Measurements from ENCODE around the gene TJP1. TPM values are rescaled to one million over a fixed set of nuclear protein-coding genes. Genes with fewer than 3 reads are reported as not detected.

TJP1 gene
- total RNA-seq, 1 donor from 2014 or later: 148 TPM

DNA sequence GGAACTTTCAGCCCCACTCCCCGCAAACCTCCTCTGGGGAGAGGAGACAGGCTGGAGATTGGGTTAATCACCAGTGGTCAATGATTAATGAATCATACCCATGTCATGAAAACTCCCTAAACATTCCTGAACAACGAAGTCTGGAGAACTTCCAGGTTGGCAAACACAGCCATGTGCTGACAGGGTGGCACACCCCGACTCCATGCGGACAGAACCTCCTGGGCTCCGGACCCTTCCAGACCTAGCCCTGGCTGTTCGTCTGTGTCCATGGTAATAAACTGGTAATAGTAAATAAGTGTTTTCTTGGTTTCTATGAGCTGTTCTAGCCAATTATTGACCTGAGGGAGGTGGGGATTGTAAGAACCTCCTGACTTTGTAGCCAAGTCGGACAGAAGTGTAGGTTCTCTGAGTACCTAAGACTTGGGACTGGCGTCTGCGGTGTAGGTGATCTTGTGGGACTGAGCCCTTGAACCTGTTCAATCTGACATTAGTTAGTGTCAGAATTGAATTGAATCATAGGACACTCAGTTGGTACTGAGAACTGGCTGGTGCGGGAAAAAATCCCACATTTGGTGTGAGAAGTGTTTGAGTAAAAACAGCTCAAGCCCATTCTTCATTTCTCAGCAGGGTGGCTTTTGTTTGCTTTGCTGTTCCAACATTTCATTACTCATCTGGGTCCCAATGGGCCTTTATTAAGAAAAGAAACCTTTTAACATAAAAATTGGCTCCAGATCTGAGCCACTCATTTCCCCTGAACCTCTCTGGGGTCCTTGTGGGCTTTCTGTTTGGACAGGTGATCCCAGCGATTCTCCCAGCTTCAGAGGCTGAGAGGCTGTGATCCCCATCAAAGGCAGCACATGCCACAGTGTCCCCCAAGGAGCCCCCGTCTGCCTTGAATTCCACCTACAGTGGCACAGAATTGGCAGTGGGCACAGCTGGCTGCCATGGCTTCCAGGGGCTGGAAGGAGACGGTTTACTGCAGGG lies 151.0 kb downstream of the TJP1 start:
- Histone ChIP-seq H3K4me3 (ENCODE audit: low read depth, low read length) (no peak overlapping the region), H3K36me3 (ENCODE audit: control insufficient read depth, insufficient read depth, low read length) (no peaks in the 10 kb centered on the region), H3K27me3 (ENCODE audit: control insufficient read depth, insufficient read depth, low read length) (no peaks in the 10 kb centered on the region)
- peak; percentile 88 for DNase-seq (ENCODE audit: low read depth)
- TF ChIP-seq, protein P1, sequence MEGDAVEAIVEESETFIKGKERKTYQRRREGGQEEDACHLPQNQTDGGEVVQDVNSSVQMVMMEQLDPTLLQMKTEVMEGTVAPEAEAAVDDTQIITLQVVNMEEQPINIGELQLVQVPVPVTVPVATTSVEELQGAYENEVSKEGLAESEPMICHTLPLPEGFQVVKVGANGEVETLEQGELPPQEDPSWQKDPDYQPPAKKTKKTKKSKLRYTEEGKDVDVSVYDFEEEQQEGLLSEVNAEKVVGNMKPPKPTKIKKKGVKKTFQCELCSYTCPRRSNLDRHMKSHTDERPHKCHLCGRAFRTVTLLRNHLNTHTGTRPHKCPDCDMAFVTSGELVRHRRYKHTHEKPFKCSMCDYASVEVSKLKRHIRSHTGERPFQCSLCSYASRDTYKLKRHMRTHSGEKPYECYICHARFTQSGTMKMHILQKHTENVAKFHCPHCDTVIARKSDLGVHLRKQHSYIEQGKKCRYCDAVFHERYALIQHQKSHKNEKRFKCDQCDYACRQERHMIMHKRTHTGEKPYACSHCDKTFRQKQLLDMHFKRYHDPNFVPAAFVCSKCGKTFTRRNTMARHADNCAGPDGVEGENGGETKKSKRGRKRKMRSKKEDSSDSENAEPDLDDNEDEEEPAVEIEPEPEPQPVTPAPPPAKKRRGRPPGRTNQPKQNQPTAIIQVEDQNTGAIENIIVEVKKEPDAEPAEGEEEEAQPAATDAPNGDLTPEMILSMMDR (IDR thresholded peaks at IDR 0.05; ENCODE audit: insufficient read depth, low read length, poor library complexity, severe bottlenecking): no peak

DNA sequence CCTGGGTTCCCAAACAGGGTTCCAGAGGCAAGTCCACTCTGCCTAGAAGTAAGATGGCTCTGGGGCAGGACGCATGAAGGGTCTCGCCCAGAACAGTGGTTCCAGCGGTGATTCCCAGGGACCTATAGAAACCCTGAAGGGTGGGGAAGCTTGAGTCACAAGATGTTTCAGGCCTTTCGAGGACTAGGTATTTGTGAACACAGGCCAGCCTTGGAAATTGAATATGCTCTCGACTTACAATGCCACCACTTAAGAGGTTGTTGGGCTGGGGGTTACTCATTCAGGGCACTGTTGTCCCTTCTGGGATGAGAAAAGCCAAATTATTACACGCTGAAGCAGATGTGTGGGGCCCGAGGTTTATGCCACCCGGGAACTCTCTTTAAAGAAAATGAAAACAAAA lies 152.0 kb downstream of the TJP1 start:
- no peak for DNase-seq (ENCODE audit: low read depth)
- Histone ChIP-seq H3K4me3 (ENCODE audit: low read depth, low read length) (no peak overlapping the region), H3K36me3 (ENCODE audit: control insufficient read depth, insufficient read depth, low read length) (no peaks in the 10 kb centered on the region), H3K27me3 (ENCODE audit: control insufficient read depth, insufficient read depth, low read length) (no peaks in the 10 kb centered on the region)
- TF ChIP-seq, protein P1 (IDR thresholded peaks at IDR 0.05; ENCODE audit: insufficient read depth, low read length, poor library complexity, severe bottlenecking): no peak

- DNase-seq (ENCODE audit: low read depth): no peak
- no peaks in the 10 kb centered on the region for H3K36me3 ChIP-seq (ENCODE audit: control insufficient read depth, insufficient read depth, low read length)
- H3K4me3 ChIP-seq (ENCODE audit: low read depth, low read length): no peak overlapping the region
- TF ChIP-seq, protein P1 (IDR thresholded peaks at IDR 0.05; ENCODE audit: insufficient read depth, low read length, poor library complexity, severe bottlenecking): no peak
- H3K27me3 ChIP-seq (ENCODE audit: control insufficient read depth, insufficient read depth, low read length): no peaks in the 10 kb centered on the region
Measured at GRCh38 chr15:29669823-29670222, 152.4 kb downstream of the TJP1 start.

DNA sequence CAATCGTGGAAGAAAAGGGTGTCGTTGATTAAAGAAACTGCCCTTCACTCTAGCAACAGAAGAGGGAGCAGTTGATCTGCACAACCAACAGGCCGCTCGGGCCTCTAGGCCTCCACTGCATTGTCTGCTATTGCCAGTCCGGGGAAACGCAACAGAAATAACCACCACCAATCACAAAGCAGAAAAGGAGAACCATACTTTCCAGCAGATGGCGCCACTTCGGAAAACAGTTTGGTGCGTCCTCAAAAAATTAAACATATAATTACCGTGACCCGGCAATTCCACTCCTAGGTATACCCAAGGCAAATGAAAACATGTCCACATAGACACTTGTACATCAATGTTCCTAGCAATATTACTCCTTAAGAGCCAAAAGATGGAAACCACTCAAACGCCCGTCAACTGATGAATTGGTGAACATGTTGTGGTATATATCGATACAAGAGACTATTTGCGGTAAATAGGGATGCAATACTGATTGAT lies 154.1 kb downstream of the TJP1 start:
- H3K36me3 ChIP-seq (ENCODE audit: control insufficient read depth, insufficient read depth, low read length): no peaks in the 10 kb centered on the region
- no peaks in the 10 kb centered on the region for H3K27me3 ChIP-seq (ENCODE audit: control insufficient read depth, insufficient read depth, low read length)
- TF ChIP-seq, protein P1 (IDR thresholded peaks at IDR 0.05; ENCODE audit: insufficient read depth, low read length, poor library complexity, severe bottlenecking): peak; percentile 79
- peak; percentile 63 for DNase-seq (ENCODE audit: low read depth)
- H3K4me3 ChIP-seq (ENCODE audit: low read depth, low read length): no peak overlapping the region

DNA sequence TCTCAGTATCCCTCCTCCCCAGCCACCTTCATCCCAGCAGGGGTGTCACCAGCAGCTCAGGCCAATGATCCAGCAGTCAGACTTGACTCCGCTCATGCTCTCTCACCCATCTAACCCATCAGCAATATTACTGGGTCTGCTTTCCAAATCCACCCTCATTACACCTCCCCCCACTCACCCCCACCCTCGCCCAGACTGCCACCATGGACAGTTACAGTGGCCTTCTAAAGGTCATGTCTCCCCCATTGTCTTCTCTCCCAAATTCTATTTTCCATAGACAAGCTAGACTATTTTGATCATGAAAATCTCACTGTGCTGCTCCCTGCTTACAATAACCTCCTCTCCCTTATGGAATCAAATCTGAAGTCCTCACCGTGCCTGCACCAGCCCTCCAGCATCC lies 156.0 kb downstream of the TJP1 start:
- no peaks in the 10 kb centered on the region for H3K36me3 ChIP-seq (ENCODE audit: control insufficient read depth, insufficient read depth, low read length)
- H3K4me3 ChIP-seq (ENCODE audit: low read depth, low read length): no peak overlapping the region
- DNase-seq (ENCODE audit: low read depth): no peak
- no peaks in the 10 kb centered on the region for H3K27me3 ChIP-seq (ENCODE audit: control insufficient read depth, insufficient read depth, low read length)
- TF ChIP-seq, protein P1 (IDR thresholded peaks at IDR 0.05; ENCODE audit: insufficient read depth, low read length, poor library complexity, severe bottlenecking): no peak

Data from kidney epithelial cell (primary cell).